ENCODE data around the gene HSFX4.
"Not testable (repeated sequence)": the region's sequence is repeated elsewhere in the genome, so short reads cannot be mapped to it uniquely, and the experiment has no call there.

Gene HSFX4

DNA sequence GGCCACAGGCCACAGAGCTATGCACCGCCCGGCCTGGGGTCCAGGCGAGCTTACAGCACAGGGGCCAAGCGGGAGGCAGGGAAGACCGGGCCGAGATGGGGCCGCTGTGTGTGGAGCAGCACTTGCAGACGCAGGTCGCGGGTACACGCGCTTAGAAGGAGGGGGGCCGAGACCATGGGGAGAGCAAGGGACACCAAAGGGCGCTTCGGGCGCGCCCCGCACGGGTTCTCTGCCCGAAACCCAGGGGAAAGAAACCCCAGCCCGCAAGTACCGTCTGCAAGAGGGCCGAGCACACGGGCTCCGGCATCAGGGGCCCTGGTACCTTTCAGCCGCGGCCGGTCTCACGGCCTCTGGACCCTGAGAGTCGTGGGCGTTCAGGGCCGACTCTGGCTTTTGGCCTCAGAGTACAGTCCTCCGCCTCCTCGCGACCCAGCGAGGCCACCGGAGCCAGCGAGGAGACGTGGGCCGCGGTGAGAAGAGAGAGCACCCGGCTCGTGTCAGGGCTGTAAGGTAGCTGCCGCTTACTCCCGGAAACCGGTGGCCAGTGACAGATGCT lies 8.6 kb downstream of the HSFX4 start:
- DNase-seq (ENCODE audit: low read depth): peak; percentile 15

DNA sequence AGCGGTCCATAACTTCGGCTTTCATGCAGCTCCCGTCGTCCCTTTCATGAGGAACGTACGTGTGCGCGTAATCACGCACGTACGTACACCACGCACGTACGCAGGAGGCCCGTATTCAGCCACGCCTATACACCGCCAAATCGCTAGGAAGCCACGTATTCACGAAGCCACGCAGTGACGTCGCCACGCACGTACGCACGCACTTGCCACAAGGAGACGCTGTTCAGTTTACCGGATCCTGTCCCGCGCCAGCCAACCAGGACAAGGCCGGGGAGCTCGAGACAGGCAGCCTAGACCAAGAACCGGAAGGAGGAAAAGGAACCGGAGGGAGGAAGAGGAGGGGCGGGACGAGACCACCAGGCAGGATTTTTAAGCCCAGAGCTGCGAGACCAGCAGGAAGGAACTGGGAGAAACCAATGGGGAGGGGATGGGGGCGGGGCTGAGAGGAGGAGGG lies 9.1 kb downstream of the HSFX4 start, which contains the start of gene EOLA2:
EOLA2 (minus strand) TSS at position 65 of the 454 bp plus-strand sequence. CDS start 4,617 bp downstream, outside the sequence.
- DNase-seq (ENCODE audit: low read depth): peak; percentile 99

DNA sequence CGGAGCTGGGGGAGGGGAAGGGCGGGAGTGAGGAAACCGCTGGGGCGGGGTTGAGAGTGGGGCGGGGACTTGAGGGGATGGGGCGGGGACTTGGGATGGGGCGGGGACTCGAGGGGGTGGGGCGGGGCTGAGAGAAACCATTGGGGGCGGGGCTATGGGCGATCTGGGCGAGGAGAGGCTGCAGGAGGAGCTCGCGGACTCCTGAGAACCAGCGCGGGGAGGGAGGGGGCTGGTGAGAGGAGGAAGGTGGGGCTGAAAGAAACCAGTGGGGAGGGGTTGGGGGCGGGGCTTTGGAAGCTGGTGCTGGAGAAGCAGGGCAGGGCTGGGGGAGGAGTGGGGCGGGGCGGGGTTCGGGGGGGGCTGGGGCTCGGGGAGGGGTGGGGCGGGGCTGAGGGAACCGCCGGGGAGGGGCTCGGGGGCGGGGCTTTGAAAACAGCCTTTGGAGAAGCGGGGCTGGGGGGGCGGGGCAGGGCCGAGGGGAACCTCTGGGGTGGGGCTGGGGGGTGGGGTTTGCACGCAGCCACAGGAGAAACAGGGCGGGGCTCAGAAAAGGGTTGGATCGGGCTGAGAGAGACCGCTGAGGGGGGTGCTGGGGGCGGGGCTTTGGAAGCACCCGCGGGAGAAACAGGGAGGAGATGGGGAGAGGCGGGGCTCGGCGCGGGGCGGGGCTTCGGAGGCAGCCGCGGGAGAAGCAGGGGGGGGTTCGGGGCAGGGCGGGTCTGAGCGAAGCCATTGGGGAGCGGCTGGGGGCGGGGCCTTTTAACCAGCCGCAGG lies 9.7 kb downstream of the HSFX4 start:
- DNase-seq (ENCODE audit: low read depth): peak; percentile 90

DNA sequence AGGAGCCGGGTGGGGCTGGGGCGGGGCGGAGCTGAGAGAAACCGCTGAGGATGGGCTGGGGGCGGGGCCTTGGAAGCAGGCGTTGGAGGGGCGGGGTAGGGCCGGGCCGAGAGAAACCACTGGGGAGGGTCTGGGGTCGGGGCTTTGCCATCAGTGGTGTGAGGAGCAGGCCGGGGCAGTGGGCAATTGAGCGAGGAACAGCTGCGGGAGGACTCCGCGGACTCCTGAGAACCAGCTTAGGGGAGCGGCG lies 10.2 kb downstream of the HSFX4 start:
- no peak for DNase-seq (ENCODE audit: low read depth)

DNA sequence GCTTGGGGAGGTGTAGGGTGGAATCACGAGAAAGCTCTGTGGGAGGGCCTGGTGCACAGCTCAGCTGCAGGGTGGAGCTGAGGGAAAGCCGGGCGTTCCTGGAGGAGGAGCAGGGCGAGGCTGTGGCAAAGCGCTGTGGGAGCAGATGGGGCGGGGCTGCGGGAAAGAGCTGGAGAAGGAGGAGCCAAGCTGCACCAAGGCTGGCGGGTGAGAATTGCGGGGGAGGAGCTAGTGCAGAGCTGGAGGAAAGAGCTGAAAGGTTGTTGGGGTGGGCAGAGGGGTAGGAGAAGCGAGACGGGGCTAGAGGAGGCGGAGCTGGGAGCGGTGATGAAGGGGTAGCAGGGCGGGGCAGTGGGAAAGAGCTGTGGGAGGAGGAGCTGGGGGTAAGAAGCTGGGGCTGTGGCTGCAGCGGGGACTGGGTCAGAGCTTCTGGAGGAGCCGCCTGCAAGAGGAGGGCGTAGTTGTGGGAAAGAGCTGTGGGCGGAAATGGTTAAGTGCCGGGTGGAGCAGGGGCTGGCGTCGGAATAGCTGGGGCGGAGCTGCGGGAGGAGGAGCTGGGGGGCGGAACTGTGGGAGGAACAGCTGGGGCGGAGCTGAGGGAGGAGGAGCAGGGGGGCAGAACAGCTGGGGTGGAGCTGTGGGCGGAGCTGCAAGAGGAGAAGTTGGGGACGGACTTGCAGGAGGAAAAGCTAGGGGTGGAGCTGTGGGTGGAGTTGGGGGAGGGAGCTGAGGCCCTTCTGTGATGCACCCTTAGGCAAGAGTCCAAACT lies 10.7 kb downstream of the HSFX4 start:
- peak; percentile 98 for DNase-seq (ENCODE audit: low read depth)

DNA sequence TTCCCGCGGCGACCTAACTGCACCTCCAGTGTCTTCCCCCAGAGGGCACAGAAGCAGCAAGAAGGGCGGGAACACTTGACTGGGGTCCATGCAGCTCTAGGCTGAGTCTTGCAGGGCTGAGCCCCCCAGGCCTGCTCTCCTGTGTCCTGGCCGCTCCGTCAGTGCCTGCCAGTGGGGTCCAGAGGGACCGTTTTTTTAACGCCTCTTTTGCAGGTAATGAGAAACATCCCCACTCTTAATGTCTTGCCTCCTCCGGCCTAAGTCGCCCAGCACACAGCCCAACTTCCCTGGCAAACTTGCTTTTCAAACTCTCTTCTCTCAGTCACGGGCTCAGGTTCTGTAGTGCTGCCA lies 11.3 kb downstream of the HSFX4 start:
- not testable (repeated sequence) for DNase-seq (ENCODE audit: low read depth)

DNA sequence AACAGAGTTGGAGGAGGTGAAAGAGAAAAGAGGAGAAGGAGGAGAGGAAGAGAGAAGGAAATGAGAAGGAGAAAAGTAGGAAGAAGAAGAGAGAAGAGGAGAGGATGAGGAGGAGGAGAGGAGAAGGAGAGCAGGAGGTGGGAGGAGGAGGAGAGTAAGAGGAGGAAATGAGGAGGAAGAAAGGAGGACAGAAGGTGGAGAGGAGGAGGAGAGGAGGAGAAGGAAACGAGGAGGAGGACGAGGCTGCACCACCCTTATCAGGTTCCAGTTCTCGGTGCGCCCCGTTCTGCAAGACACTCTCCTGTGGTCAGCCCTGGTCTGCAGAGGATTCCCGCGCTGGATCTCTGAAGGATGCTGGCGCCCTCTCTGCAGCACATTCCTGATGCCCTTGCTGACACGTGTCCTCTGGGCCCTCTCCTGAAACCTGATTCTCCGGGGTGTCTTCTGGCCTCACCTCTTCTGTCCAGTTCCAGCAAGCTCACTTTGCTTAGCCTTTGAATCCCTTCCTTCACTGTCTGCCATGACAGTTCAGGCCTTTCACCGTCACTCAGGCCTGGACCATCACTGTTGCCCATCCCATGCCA lies 15.8 kb downstream of the HSFX4 start:
- not testable (repeated sequence) for DNase-seq (ENCODE audit: low read depth)

DNA sequence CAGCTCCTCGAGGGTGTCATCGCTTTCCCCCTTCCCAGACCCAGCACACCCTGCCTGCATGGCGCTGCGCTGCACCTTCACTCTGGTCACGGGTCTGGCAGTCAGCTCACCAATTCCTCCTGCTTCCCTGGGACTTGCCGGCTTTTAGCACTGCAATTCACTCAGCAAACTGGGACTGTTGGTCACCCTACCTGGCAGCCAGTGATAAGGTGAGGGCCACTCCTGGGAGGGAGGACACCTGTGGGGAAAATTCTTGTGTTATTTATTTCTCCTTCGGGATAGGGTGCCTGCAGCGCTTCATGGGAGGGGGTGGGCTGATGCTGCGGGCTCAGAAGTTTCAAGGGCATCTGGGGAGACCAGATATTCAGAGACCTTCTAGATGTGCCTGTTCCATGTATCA lies 16.4 kb downstream of the HSFX4 start:
- not testable (repeated sequence) for DNase-seq (ENCODE audit: low read depth)

DNA sequence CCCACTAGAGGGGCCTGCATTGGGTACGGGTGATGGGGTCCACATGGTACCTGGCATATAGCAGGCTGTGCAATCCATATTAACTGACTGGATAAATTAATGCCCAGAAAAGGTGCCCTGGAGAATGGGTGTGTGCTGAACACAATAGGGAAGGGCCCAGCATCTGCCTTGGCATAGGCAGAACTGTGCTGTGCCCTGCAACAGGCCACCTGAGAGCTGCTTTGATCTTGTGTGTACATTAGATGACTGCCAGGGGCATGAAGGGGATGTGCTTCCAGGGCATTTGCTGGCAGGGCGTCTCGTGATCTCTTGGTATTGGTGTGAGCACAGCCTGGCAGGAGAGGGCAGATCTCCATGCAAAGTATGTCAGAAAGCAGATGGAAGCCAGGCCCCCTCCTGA lies 17.6 kb downstream of the HSFX4 start:
- not testable (repeated sequence) for DNase-seq (ENCODE audit: low read depth)

DNA sequence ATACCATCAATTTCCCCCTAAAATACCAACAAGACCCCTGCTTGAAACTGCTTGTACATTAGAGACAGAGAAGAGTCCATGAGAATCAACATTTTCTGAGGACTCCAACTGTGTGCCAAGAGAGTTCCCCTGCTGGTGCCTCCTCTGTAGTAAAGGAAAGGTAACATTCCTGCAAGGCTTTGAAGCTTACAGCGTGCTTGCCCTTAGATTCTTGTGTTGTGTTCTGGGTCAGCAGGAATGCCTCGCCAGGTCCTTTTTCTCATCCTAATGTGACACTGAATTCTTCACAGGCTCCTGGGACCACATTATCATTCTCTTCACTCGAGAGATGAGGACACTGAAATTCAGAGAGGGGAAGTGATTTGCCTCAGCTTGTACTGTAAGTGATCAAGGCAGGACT lies 18.6 kb downstream of the HSFX4 start:
- no peak for DNase-seq (ENCODE audit: low read depth)

DNA sequence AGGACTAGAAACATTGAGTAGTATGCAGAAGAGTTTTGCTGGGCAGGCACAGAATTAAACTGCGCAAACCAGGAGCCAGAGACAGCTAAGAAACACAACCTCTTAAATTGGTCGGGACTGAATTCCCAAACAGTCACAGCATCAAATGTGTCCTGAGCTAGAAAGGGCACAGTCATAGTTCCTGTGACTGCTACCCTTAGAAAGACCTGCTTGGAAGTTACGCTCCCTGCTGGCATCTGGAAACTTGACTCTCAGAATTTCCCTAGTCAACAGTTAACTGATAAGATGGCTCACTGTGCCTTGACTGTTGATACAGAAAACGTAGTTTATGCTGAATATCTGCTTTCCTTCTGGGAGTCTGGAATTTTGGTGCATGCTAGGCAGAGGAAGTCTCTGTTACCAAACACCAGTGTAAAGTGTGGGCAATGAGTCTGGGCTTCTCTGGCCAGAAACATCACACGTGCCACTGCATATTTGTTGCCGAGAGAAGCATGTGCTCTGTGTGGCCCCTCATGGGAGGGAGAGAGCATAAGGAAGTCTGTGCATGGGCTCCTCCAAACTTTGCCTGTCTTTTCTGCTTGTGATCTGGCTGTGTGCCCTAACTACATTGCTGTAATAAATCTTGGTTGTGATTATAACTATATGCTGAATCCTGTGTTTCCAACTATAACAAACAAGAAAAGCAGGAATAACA lies 20.5 kb downstream of the HSFX4 start:
- DNase-seq (ENCODE audit: low read depth): peak; percentile 8

DNA sequence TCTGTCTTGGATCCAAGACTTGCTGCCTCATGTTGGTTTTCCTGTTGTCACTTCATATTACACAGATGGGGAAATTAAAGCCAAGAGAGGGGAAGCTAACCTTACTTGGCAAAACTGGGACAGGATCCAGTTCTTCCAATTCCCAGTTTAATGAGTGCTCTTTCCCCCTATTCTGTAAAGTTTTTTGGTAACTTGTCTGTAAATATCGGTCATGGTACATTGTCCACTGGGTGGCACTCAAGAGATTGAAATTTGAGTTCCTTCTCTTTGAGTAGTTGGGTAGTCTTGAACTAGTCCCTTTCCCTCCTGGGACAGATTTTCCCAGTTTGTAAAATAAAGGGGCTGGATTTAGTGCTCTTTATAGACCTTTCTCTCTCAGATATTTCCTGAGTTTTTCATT lies 21.3 kb downstream of the HSFX4 start:
- peak; percentile 61 for DNase-seq (ENCODE audit: low read depth)

DNA sequence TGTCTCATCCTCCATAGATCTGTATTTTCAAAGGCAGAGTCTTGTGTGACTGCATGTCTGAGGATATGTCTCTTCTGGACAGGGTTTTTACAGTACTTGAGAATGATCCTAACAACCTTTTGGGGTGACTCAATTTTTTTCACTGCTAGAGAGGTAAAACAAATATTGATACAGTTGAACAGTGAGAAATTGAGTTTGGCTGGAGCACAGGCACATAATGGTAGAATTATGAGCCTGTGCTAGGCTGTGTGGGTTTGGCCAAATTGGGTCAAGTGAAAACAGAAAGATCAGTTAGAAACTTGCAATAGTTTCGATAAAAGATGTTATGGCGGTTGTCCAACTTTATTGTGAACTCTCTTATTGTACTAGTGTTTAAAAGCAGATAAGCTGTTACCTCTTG lies 32.2 kb downstream of the HSFX4 start:
- DNase-seq (ENCODE audit: low read depth): no peak

DNA sequence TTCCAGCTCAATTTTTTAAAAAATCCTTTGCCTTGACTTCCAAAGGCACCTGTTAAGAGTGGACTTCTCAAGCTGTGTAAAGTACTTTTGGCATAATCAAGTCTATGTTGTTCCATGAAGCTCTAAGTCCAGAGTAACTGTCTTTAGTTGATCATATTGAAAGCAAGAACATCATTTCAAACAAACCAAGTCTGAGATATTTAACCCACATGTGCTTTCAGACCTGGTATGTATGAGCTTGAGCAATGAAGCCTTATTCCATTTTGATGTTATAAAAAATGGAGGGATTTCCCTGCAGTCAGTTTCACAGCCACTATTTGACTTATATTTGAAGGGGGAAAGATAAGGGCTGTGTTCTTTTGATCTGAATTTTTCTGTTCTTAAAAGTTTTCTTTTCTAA lies 32.6 kb downstream of the HSFX4 start:
- DNase-seq (ENCODE audit: low read depth): no peak

DNA sequence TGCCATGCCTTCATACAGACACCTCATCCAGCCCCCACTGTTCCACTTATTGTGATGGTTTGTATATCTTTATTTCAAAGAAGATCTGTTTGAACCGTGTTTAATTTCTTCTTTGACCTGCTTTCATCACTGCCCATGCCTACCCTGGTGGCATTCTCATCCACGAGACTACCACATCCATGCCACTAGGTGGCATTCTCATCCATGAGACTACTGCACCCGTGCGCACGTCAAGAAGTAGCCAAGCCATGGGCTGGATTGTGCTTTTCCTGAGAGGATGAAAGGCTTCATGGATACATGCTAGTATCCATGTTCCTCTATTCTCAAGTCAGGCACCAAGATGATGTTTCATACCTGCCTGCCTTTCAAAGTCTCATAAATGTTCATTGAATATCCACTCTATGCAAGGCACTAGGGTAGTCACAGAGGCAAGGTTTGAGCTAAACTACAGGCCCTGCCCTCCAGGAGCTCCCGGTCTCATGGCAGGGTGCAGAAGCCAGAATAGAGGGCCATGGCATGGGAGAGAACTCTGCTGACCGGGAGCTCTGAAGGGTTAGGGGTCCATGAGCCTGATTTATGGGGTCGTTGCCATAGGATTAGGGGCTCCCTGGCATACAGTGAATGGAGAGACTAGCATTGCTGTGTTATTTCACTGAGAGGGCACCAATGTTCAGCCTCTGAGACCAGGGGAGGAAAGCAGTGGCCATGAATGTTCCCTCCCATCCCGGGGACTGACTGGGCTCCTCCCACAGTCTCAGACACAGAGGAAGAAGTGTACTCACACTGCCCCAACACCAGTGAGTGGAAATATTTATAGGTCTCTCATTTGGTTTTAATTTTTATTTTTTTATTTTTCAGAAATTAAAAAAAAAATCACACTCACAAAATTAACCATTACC lies 33.7 kb downstream of the HSFX4 start:
- DNase-seq (ENCODE audit: low read depth): peak; percentile 55

DNA sequence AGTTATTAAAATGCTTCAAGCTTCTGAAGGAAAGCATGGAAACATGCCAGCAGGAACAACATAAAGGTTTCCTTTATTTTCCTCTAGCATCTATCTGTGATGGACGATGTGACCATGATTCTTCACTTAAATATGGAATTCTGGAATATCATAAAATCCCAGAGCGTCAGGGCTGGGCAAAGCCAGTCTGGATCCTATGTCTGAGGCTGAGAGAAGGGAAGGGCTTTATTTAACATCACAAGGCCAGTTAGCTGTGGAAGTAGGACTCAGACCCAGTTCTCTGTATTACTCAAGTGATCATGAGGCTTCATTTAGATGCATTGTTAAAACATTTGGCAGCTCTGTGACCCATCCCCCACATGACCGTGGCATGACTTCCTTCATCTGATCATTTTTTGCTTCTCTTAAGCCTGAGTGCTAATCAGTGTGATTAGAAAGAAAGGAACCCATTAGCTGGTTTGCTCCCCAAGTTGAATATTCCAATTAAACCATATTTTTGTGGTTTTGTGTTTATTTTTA lies 49.8 kb downstream of the HSFX4 start:
- no peak for DNase-seq (ENCODE audit: low read depth)

Measured in iris pigment epithelial cell (primary cell).